Activated CD8-positive, alpha-beta T cell treated with anti-CD3 and anti-CD28 coated beads, Interleukin-2, amount 10 ng/mL, durations not matched to agents 7 days and 5 days (primary cell): ENCODE measurements around the gene DENND1A. TPM values are rescaled to one million over a fixed set of nuclear protein-coding genes. Genes with fewer than 3 reads are reported as not detected.
"Not testable (repeated sequence)": the region's sequence is repeated elsewhere in the genome, so short reads cannot be mapped to it uniquely, and the experiment has no call there.

Source experiments
- ATAC-seq: fragments of 150-1000 bp; cut with Tn5 transposase; one replicate; pipeline ENCODE4 v1.10.0; 2021; ENCODE audit warnings: moderate library complexity
- CTCF ChIA-PET: fragments of 350-600 bp; sonication (Branson Sonifier 250); formaldehyde crosslinking; loops from one replicate; lab custom pipeline; 2021; ENCODE audit warnings: antibody characterized with exemption; lab: Charles Lee
- POLR2A ChIA-PET: fragments of 350-600 bp; sonication (Branson Sonifier 250); formaldehyde crosslinking; loops from one replicate; lab custom pipeline; 2021; ENCODE audit warnings: antibody characterized with exemption; lab: Charles Lee
- DNase-seq: peaks from one replicate; pipeline ENCODE4 v3.0.0-alpha.2; 2020
- H3K27ac Mint-ChIP-seq: one replicate; pipeline ENCODE4 v1.8.0; 2021; ENCODE audit warnings: mild to moderate bottlenecking, mixed read lengths
- H3K27me3 Mint-ChIP-seq: one replicate; pipeline ENCODE4 v1.8.0; 2021; ENCODE audit warnings: low read depth, mixed read lengths
- H3K36me3 Mint-ChIP-seq: one replicate; pipeline ENCODE4 v1.8.0; 2021; ENCODE audit warnings: low read depth, mixed read lengths
- H3K4me1 Mint-ChIP-seq: one replicate; pipeline ENCODE4 v1.8.0; 2021; ENCODE audit warnings: low read depth, mixed read lengths
- H3K4me3 Mint-ChIP-seq: one replicate; pipeline ENCODE4 v1.8.0; 2021; ENCODE audit warnings: mild to moderate bottlenecking, mixed read lengths
- H3K9me3 Mint-ChIP-seq: one replicate; pipeline ENCODE4 v1.8.0; 2022; ENCODE audit warnings: mixed read lengths; ENCODE audit not compliant: insufficient read depth
- total RNA-seq, 2 experiments: library from RNA; stranded (reverse); gene quantifications; one replicate each; pipeline ENCODE4 v1.2.3, GENCODE V29; 2021

DENND1A gene
- total RNA-seq, 2 experiments from 2014 or later = 13.0 to 15.5 TPM

GRCh38 chr9:123944464-123944863, 14.5 kb upstream of the DENND1A start:
- DNase-seq, H3K4me3 Mint-ChIP-seq, CTCF ChIA-PET, H3K27me3 Mint-ChIP-seq, H3K36me3 Mint-ChIP-seq, H3K27ac Mint-ChIP-seq, POLR2A ChIA-PET, ATAC-seq, H3K9me3 Mint-ChIP-seq, H3K4me1 Mint-ChIP-seq: not testable (repeated sequence)

GRCh38 chr9:123943671-123944070, 13.7 kb upstream of the DENND1A start:
- H3K4me3 Mint-ChIP-seq = no peak overlapping the region
- ChIA-PET POLR2A (no interaction called here), CTCF (no interaction called here)
- no peaks in the 10 kb centered on the region for H3K36me3 Mint-ChIP-seq
- H3K27me3 Mint-ChIP-seq = peaks cover 5% of the 10 kb centered on the region
- ATAC-seq = no peak
- H3K4me1 Mint-ChIP-seq = no peaks in the 10 kb centered on the region
- H3K9me3 Mint-ChIP-seq = no peaks in the 10 kb centered on the region
- H3K27ac Mint-ChIP-seq = no peak overlapping the region
- no peak for DNase-seq

DNA sequence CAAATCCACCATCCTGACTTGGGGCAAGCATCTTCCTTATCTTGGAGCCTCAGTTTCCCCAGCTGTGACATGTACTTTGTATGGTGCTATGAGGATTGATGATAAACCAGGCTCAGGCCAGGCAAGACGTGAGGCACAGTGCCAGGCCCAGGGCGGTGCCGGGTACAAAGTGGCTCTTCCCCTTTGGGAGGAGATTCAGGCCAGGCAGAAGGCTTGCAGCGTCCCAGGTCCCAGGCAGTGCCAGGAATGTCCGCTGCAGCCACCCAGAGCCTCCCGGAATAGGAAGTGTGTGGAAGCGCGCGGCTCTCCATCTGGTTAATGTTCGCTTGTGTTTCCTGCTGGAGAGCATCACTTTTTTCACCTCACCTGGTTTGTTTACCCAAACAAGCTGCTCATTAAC, 12.6 kb upstream of the DENND1A start:
- H3K9me3 Mint-ChIP-seq = no peaks in the 10 kb centered on the region
- H3K27me3 Mint-ChIP-seq = peaks cover 5% of the 10 kb centered on the region
- no peak for ATAC-seq
- H3K27ac Mint-ChIP-seq = no peak overlapping the region
- no peak overlapping the region for H3K4me3 Mint-ChIP-seq
- CTCF ChIA-PET = no interaction called here
- H3K4me1 Mint-ChIP-seq = no peaks in the 10 kb centered on the region
- POLR2A ChIA-PET = no interaction called here
- no peaks in the 10 kb centered on the region for H3K36me3 Mint-ChIP-seq
- DNase-seq = no peak

GRCh38 chr9:123941524-123942070, 11.7 kb upstream of the DENND1A start:
- ChIA-PET POLR2A (interaction anchor here (1.0 kb wide), 1 partner anchor 34 kb away, joined by 3 read pairs; no protein-coding TSS in a partner anchor), CTCF (no interaction called here)
- Mint-ChIP-seq H3K36me3 (no peaks in the 10 kb centered on the region), H3K4me1 (no peaks in the 10 kb centered on the region), H3K9me3 (no peaks in the 10 kb centered on the region), H3K4me3 (no peak overlapping the region), H3K27me3 (peaks cover 5% of the 10 kb centered on the region), H3K27ac (no peak overlapping the region)
- ATAC-seq (no peak), DNase-seq (no peak)

GRCh38 chr9:123940721-123941523, 11.0 kb upstream of the DENND1A start:
- Mint-ChIP-seq H3K27me3 (peaks cover 11% of the 10 kb centered on the region), H3K27ac (no peak overlapping the region), H3K4me1 (no peaks in the 10 kb centered on the region), H3K9me3 (no peaks in the 10 kb centered on the region), H3K36me3 (no peaks in the 10 kb centered on the region), H3K4me3 (no peak overlapping the region)
- ATAC-seq (no peak), DNase-seq (no peak)
- ChIA-PET POLR2A (interaction anchor here (1.0 kb wide), 1 partner anchor 35 kb away, joined by 3 read pairs; no protein-coding TSS in a partner anchor), CTCF (no interaction called here)

DNA sequence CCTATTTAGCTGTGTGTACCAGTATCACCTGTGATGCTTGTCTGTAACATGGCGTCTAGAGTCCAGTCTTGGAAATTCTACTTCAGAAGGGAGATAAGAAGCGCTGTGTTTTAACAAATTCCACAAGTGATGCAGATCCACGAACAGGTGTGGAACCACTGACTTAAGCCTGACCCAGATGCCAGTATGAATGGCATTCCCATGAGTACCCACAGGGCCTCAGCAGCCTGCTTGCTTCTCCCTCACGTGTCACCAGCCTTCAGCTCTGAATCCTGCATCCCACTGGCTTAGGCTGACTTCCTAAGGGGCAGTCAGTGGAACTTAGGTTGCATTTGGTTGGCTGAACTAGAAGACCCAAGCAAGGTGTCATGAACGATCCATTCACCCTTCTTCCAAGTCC, 8.5 kb upstream of the DENND1A start:
- ATAC-seq = no peak
- ChIA-PET POLR2A (no interaction called here), CTCF (no interaction called here)
- Mint-ChIP-seq H3K36me3 (no peaks in the 10 kb centered on the region), H3K4me3 (no peak overlapping the region), H3K27me3 (peaks cover 25% of the 10 kb centered on the region), H3K9me3 (no peaks in the 10 kb centered on the region), H3K4me1 (no peaks in the 10 kb centered on the region), H3K27ac (no peak overlapping the region)
- no peak for DNase-seq

GRCh38 chr9:123936575-123936974, 6.6 kb upstream of the DENND1A start:
- H3K27ac Mint-ChIP-seq, CTCF ChIA-PET, H3K9me3 Mint-ChIP-seq, POLR2A ChIA-PET, H3K4me1 Mint-ChIP-seq, H3K36me3 Mint-ChIP-seq, DNase-seq, H3K4me3 Mint-ChIP-seq, ATAC-seq: not testable (repeated sequence)
- H3K27me3 Mint-ChIP-seq = peaks cover 32% of the 10 kb centered on the region

GRCh38 chr9:123933440-123934212, 3.7 kb upstream of the DENND1A start:
- ChIA-PET CTCF (no interaction called here), POLR2A (no interaction called here)
- H3K4me1 Mint-ChIP-seq = peaks cover 14% of the 10 kb centered on the region
- ATAC-seq (no peak), DNase-seq (no peak)
- no peaks in the 10 kb centered on the region for H3K9me3 Mint-ChIP-seq
- H3K27ac Mint-ChIP-seq = peak overlapping the region; percentile 13
- no peak overlapping the region for H3K4me3 Mint-ChIP-seq
- no peaks in the 10 kb centered on the region for H3K36me3 Mint-ChIP-seq
- peaks cover 32% of the 10 kb centered on the region for H3K27me3 Mint-ChIP-seq

DNA sequence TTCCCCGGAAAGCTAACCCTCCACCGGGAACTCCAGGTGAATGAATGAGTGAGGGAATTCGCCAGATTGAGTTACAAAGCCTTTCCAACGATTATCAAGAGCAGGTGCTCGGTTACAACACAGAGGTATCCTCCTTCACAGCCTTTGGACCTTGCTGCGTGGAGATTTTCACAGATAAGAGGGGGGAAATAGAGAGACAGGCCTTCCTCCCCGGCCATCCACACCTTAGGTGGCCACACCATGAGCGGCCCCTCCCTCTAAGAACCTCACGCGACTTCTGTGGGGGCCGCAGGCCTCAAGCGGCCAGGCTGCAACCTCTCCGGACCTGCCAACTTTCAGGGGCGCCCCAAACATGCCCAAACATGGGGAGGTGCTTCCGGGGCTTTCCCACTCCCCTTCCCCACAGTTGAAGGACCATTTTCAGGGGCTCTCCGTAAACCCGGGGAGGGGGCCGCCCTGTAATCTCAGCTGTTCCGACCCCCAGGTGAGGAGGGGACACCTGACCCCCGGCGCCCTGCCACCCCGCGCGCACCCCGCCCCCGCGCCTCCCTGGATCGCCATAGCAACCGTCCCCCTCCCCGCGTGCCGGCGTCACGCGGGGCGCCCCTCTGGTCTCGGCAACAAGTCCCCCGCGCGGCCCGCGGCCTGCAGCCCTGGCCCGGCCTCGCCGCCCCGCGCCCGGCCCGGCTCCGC, 603 bp downstream of the DENND1A start:
- Mint-ChIP-seq H3K9me3 (no peaks in the 10 kb centered on the region), H3K27me3 (peaks cover 16% of the 10 kb centered on the region), H3K4me3 (peak overlapping the region; percentile 80), H3K27ac (peak overlapping the region; percentile 66), H3K4me1 (peaks cover 41% of the 10 kb centered on the region), H3K36me3 (peaks cover 2% of the 10 kb centered on the region)
- CTCF ChIA-PET = no interaction called here
- peak; percentile 20 for ATAC-seq
- DNase-seq = no peak
- POLR2A ChIA-PET = no interaction called here

GRCh38 chr9:123928533-123929176, 1.3 kb downstream of the DENND1A start:
- CTCF ChIA-PET = interaction anchor here (1.2 to 1.3 kb wide), 2 partner anchors 305 to 386 kb away, joined by 3 to 4 read pairs; no protein-coding TSS in a partner anchor
- DNase-seq (no peak), ATAC-seq (no peak)
- Mint-ChIP-seq H3K36me3 (peaks cover 2% of the 10 kb centered on the region), H3K27me3 (peaks cover 12% of the 10 kb centered on the region), H3K27ac (peak overlapping the region; percentile 66), H3K9me3 (no peaks in the 10 kb centered on the region), H3K4me1 (peaks cover 41% of the 10 kb centered on the region), H3K4me3 (peak overlapping the region; percentile 80)
- POLR2A ChIA-PET = no interaction called here
